ENCODE measurements around the gene GOSR2.
"Not testable (repeated sequence)": the region's sequence is repeated elsewhere in the genome, so short reads cannot be mapped to it uniquely, and the experiment has no call there.

GOSR2 gene

GRCh38 chr17:46894024-46894423 lies 28.9 kb upstream of the GOSR2 start:
- no peak for DNase-seq
- no peak for ATAC-seq

GRCh38 chr17:46894476-46895151 lies 28.3 kb upstream of the GOSR2 start:
- DNase-seq = no peak
- no peak for ATAC-seq

- ATAC-seq (no peak), DNase-seq (no peak)
Measured at GRCh38 chr17:46895171-46895570, 27.8 kb upstream of the GOSR2 start.

GRCh38 chr17:46896991-46897390 lies 26.0 kb upstream of the GOSR2 start:
- DNase-seq (no peak), ATAC-seq (no peak)

- no peak for DNase-seq
- no peak for ATAC-seq
Measured at GRCh38 chr17:46898364-46898763, 24.6 kb upstream of the GOSR2 start.

GRCh38 chr17:46898860-46899259 lies 24.1 kb upstream of the GOSR2 start:
- ATAC-seq (no peak), DNase-seq (no peak)

GRCh38 chr17:46901291-46901690 lies 21.7 kb upstream of the GOSR2 start:
- ATAC-seq (no peak), DNase-seq (no peak)

GRCh38 chr17:46903762-46904672 lies 18.9 kb upstream of the GOSR2 start:
- no peak for DNase-seq
- no peak for ATAC-seq

GRCh38 chr17:46908068-46908737 lies 14.8 kb upstream of the GOSR2 start:
- DNase-seq (no peak), ATAC-seq (no peak)

GRCh38 chr17:46910179-46910927 lies 12.6 kb upstream of the GOSR2 start:
- DNase-seq = no peak
- no peak for ATAC-seq

- no peak for ATAC-seq
- DNase-seq = no peak
Measured at GRCh38 chr17:46911311-46911710, 11.6 kb upstream of the GOSR2 start.

- DNase-seq (no peak), ATAC-seq (no peak)
Measured at GRCh38 chr17:46915596-46915995, 7.4 kb upstream of the GOSR2 start.

GRCh38 chr17:46916211-46916610 lies 6.7 kb upstream of the GOSR2 start:
- ATAC-seq = no peak
- no peak for DNase-seq

- ATAC-seq = no peak
- DNase-seq = no peak
Measured at GRCh38 chr17:46916623-46917022, 6.3 kb upstream of the GOSR2 start.

- DNase-seq = no peak
- ATAC-seq = no peak
Measured at GRCh38 chr17:46917041-46917440, 5.9 kb upstream of the GOSR2 start.

GRCh38 chr17:46917516-46917915 lies 5.4 kb upstream of the GOSR2 start:
- no peak for DNase-seq
- ATAC-seq = no peak

GRCh38 chr17:46921962-46922361 lies 998 bp upstream of the GOSR2 start:
- DNase-seq, ATAC-seq: not testable (repeated sequence)

GRCh38 chr17:46922487-46922803 lies 515 bp upstream of the GOSR2 start:
- DNase-seq (no peak), ATAC-seq (no peak)

GRCh38 chr17:46925185-46925868 lies 2.4 kb downstream of the GOSR2 start:
- DNase-seq (no peak), ATAC-seq (no peak)

GRCh38 chr17:46928467-46929261 lies 5.7 kb downstream of the GOSR2 start:
- DNase-seq (no peak), ATAC-seq (no peak)

- DNase-seq = no peak
- ATAC-seq = no peak
Measured at GRCh38 chr17:46929413-46929812, 6.5 kb downstream of the GOSR2 start.
